Body of pancreas (tissue), 4 donors: ENCODE data around the gene IZUMO1R.

Source experiments
- POLR2A ChIP-seq, 3 donors: fragments of 450-650 bp; IDR thresholded peaks; one replicate each; pipeline ENCODE4 v1.6.1; 2016; ENCODE audit warnings: antibody characterized with exemption in 3 of 3, mild to moderate bottlenecking in 2 of 3
- TF ChIP-seq, protein P1 (sequence below), 7 experiments: fragments of 450-650 bp in 4 of 7; fragments of 200-600 bp in 3 of 7; sonication (generic) in 3 of 7; IDR thresholded peaks; one replicate each; pipeline ENCODE4 v1.5.1; 2016 to 2019; ENCODE audit warnings: antibody characterized with exemption in 7 of 7

DNA sequence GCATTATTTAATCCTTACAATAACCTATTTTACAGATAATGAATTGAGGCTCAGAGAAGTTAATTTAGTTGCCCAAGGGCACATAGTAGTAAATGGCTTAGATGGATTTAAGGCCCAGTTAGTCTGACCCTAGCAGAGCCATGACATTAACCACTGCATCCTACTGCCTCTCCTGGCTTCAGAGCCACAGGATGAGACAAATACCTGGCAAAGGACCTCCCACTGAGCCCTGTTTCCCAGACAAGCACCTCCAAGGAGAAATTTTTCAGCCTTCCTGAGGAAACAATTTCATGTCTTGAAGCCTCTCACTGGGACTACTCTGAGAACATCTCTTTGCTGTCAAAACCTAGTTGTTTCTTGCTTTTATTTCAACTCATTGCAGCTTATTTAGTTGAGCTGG, 28.4 kb downstream of the IZUMO1R start:
- TF ChIP-seq, protein P1, sequence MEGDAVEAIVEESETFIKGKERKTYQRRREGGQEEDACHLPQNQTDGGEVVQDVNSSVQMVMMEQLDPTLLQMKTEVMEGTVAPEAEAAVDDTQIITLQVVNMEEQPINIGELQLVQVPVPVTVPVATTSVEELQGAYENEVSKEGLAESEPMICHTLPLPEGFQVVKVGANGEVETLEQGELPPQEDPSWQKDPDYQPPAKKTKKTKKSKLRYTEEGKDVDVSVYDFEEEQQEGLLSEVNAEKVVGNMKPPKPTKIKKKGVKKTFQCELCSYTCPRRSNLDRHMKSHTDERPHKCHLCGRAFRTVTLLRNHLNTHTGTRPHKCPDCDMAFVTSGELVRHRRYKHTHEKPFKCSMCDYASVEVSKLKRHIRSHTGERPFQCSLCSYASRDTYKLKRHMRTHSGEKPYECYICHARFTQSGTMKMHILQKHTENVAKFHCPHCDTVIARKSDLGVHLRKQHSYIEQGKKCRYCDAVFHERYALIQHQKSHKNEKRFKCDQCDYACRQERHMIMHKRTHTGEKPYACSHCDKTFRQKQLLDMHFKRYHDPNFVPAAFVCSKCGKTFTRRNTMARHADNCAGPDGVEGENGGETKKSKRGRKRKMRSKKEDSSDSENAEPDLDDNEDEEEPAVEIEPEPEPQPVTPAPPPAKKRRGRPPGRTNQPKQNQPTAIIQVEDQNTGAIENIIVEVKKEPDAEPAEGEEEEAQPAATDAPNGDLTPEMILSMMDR (IDR thresholded peaks at IDR 0.05), result no peak
- no peak for TF ChIP-seq POLR2A (IDR thresholded peaks at IDR 0.05)
